Measurements from ENCODE around the gene NEMF.
"Not testable (repeated sequence)": the region's sequence is repeated elsewhere in the genome, so short reads cannot be mapped to it uniquely, and the experiment has no call there.

NEMF gene

DNA sequence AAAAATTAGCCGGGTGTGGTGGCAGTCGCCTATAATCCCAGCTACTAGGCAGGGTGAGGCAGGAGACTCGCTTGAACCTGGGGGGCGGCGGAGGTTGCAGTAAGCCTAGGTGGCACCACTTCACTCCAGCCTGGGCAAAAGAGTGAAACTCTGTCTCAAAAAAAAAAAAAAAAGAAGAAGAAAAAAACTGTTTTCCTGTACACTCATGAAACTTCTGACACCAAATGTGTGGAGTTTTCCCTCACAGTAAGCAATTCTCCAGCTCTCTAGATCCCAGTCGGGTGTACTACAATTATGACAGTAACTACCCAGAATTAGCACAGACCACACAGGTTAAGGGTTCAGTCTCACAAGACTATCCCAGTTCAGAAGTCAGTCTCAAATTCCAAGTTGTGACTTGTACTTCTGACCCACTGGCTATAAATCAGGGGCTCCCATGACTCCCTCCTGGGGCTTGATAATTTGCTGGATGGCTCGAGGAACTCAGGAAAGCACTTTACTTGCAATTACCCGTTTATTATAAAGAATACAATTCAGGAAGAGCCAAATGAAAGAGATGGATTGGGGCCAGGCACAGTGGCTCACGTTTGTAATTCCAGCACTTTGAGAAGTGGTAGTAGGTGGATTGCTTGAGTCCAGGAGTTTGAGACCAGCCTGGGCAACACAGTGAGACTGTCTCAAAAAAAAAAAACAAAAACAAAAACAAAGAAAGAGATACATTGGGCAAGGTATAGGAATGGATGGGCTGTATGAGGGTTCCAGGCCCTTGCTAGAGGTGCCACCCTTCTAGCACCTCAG, 27.9 kb upstream of the NEMF start:
- no peak for DNase-seq
- intact Hi-C loops (cut with DNase I), result no loop called here

DNA sequence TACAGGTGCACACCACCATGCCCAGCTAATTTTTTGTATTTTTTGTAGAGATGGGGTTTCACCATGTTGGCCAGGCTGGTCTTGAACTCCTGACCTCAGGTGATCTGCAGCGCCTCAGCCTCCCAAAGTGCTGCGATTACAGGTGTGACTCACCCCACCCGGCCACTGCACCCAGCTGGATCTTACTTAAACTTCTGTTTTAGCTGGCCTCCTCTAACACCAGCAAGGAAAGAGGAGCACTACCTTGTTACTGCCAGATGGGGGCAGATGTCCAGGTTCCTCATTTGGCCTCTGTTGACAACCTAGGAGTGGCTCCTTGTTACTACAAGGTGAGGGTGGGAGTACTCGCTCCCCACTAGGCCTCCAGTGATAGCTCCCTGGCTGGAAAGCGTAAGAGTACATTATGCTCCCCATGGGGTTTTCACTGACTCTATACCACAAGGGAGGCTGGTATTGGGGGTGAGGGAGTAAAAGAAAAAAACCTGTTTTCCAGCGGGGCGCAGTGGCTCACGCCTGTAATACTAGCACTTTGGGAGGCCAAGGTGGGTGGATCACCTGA, 27.1 kb upstream of the NEMF start:
- peak in 15 of 42 donors; percentile 14 to 47 (median 27) for DNase-seq
- intact Hi-C loops (cut with DNase I), result no loop called here

DNA sequence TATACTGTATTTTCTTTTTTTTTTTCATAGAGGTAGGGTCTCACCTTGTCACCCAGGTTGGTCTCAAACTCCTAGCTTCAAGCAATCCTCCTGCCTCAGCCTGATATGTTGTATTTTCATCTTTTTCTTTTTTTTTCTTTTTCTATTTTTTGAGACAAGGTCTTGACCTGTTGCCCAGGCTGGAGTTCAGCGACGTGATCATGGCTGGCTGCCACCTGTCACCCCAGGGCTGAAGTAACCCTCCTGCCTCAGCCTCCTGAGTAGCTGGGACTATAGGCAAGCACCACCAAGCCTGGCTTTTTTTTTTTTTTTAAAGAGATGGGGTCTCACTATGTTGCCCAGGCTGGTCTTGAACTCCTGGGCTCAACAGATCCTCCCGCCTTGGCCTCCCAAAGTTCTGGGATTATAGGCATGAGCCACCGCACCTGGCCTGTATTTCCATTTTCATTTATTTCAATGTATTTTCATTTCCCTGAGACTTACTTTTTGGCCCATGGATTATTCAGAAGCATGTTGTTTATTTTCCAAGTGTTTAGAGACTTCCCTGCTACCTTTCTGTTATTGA, 24.1 kb upstream of the NEMF start:
- intact Hi-C loops (cut with DNase I), result no loop called here
- DNase-seq, result no peak

DNA sequence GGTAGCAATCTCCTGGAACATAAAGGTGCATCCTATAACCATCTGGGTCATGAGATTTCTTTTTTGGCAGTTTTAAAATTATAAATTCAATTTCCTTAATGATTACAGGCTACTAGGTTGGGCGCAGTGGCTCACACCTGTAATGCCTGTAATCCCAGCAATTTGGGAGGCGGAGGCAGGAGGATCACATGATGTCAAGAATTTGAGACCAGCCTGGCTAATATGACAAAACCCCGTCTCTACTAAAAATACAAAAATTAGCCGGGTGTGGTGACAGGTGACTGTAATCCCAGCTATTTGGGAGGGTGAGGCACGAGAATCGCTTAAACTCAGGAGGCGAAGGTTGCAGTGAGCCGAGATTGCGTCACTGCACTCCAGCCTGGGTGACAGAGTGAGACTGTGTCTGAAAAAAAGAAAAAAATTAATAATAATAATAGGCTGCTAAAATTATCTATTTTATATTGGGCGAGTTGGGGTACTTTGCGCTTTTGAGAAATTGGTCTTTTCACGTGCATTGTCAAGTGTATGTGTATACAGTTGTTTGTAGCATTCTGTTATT, 23.1 kb upstream of the NEMF start:
- intact Hi-C loops (cut with DNase I), result no loop called here
- DNase-seq, result no peak

DNA sequence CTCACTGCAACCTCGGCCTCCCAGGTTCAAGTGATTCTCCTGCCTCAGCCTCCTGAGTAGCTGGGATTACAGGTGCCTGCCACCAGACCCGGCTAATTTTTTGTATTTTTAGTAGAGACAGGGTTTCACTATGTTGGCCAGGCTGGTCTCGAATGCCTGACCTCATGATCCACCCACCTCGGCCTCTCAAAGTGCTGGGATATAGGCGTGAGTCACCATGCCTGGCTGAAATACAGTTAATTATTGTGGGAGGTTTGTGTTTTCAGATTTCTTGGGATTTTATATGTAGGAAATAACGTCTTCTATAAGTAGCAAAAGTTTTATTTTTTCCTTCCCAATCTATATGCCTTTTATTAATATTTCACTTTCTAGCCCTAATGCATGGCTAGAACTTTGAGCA, 21.0 kb upstream of the NEMF start:
- intact Hi-C loops (cut with DNase I); DNase-seq: not testable (repeated sequence)

DNA sequence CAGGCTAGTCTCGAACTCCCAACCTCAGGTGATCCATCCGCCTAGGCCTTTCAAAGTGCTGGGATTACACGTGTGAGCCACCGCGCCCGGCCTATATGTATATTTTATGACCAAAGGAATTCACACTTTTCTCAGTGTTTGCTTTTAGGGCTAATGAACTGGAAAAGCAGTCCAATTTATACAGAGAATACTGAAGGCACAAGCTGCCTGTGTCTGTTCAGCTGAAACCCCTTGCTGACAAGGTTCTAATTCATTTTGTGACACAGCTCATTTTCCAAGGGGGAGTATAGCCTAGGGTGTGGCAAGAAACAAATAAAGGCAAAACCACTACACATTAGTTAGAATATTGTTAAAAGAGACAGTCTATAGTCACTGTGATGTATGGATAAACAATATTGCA, 18.3 kb upstream of the NEMF start:
- DNase-seq, result no peak
- intact Hi-C loops (cut with DNase I), result no loop called here

DNA sequence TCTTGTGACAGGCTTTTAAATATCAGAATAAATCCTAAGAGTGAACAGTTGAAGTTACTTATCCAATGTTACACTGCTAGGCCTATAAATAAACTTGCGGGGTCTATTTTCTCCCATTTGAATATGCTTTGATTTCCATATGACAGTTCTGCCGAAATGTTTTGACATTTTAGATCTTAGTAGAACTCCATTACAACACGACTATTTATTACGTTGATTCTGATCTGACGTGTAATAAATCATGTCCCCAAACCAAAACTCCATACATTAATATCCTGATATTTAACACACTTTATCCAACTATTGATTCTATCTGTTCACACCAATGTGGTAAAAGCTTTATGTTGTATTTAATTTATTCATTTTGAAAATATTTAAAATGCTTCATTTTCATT, 16.1 kb upstream of the NEMF start:
- intact Hi-C loops (cut with DNase I), result loop anchor here (5.0 to 10.0 kb wide), 2 partner anchors 239 to 366 kb away; partner anchors contain the start of gene SOS2
- DNase-seq, result no peak

DNA sequence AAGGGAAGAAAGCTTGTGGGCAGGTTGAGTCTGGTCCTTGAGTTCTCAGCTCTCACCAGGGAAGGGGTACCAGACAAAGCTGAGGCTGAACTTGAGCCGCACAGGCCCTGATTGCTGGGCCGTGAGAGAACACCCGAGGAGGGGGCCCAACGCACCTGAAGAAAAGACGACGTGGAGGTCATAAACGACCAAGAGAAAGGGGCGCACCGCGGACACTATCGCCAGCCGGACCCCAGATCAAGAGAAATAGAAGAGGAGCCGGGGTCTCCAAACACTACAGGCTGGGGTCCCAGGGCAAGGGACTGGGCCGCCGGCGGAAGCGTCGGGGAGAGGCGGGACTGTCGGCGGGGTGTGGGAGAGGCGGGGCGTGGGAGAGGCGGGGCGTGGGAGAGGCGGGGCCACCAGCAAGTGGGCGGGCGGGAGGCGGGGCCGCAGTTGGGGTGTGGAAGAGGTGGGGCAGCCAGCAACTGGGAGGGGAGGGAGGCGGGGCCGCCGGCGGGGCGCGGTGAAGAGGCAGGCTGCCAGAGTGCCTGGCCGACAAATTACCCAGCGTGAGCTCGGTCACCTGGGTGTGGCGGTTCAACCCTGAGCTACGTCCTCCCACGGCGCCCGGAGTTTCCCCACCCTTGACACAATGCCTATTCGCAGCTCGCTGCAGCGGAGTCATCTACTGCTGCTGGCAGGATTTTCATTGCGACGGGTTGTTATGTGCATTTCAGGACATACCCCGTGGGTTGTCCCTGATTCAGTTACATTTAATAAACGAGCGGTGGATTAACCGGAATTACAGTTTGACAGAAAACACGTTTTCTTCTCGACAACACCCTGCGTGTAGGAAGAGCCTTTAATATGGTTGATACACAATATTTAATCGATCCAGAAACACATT, 15.5 kb upstream of the NEMF start:
- peak; percentile 84 to 99 (median 95) for DNase-seq
- intact Hi-C loops (cut with DNase I), result loop anchor here (5.0 to 10.0 kb wide), 2 partner anchors 239 to 367 kb away; partner anchors contain the start of gene SOS2

DNA sequence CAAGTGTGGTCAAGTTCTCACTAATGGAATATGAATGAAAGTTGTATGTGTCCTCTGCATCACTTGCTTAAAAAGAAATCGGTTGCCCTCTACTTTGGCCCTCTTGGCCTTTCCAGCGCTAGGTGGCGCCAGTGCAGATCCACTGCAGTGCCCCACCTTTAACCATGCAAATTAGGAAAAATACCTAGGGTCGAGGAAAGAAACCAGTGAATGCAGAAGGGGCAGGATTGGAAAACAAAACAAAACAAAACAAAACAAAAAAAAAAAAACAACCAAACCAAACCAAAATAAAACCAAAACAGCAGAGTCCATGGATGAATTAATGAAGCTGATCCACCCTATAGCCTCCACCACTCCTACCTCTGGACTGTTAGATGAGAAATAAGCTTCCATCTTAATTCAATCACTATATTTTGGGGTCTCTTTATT, 12.9 kb upstream of the NEMF start:
- peak; percentile 40 to 89 (median 77) for DNase-seq
- intact Hi-C loops (cut with DNase I), result loop anchor here (5.0 to 10.0 kb wide), 2 partner anchors 242 to 369 kb away; partner anchors contain the start of gene SOS2

DNA sequence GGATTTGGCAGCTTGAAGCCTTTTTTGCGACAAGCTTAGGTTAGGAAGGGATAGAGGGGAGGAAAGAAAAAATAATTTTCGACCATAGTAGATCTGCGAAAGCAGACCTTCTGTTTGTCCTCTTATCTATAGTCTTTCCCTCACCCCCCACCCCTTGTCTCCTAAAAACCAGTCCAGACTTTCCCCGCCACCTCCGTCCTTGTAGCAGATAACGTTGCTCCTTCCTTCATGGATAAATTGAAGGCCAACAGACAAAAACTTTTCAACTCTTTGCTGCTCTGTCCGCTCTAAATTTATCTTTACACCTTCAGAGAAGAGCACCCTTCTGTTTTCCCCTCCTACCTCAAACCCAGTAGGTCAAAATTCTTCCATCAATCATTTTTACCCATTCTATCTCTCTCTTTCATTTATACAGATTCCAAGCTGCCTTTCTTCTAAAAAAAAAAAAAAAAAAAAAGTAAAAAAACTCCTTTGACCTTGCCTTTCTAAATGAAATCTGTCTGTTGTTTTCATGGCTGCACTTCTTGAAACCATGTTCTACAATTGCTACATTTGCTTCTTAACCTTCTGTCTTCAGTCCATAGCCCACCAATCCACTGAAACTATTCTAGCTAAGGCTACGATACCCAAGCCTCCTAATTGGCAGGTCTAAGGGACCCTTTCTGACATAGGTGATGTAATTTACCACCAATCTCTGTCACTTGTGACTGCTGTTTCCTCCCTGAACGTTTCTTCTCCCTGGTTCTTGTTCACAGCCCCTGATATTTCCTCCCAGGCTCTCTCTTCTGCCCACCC, 11.1 kb upstream of the NEMF start:
- DNase-seq, result no peak

DNA sequence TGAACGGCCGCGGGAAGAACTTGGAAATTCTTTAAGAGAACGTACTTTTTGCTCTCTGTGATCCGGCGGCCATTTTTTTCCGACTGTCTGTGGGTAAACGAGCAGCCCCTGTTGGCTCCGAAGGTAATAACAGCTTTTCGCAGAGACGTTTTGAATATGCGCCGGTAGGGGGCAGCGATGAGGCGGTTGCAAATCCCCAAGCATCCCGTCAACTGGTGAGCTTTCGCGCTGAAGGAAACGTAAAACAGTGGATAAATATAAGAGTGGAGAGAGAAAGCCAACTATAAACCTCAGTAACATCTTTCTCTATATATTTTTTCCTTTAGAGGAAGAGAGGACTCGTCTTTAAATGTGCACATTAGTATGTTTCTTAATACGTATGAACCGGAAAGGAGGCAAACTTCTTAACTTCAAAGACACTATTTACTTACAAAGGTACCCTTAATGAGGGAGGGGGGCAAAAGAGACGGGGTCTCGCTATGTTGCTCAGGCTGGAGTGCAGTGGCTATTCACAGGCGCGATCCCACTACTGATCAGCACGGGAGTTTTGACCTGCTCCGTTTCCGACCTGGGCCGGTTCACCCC, 9.6 kb upstream of the NEMF start:
- intact Hi-C loops (cut with DNase I), result loop anchor here (5.0 to 10.0 kb wide), 2 partner anchors 255 to 373 kb away; partner anchors contain the start of genes SOS2 and VCPKMT
- DNase-seq, result peak; percentile 70 to 94 (median 84)

More for the DNA sequence above, 11.1 kb upstream of the NEMF start:
- intact Hi-C loops (cut with DNase I), result loop anchor here (5.0 to 10.0 kb wide), 2 partner anchors 254 to 371 kb away; partner anchors contain the start of genes SOS2 and VCPKMT

DNA sequence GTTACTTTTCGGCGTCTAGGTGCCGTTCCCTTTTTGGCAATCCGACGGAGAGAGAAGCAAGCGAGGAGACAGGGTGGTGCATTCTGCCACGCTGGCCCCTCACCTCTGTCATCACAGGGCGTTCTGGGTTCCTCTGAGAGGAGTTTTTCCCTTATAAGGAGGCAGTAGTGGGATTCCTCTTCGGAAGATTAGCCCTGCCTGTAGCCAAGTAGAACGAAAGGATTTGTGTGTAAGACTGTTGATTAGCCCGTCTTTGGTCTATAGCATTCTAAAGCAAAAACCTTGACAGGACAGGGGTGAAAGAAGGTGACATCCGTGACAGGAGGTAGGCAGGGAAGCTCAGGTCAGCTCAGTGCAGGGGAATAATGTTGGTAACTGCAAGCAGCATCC, 9.1 kb upstream of the NEMF start:
- peak in 41 of 42 donors; percentile 18 to 71 (median 54) for DNase-seq
- intact Hi-C loops (cut with DNase I), result loop anchor here (5.0 to 10.0 kb wide), 2 partner anchors 256 to 373 kb away; partner anchors contain the start of genes SOS2 and VCPKMT

DNA sequence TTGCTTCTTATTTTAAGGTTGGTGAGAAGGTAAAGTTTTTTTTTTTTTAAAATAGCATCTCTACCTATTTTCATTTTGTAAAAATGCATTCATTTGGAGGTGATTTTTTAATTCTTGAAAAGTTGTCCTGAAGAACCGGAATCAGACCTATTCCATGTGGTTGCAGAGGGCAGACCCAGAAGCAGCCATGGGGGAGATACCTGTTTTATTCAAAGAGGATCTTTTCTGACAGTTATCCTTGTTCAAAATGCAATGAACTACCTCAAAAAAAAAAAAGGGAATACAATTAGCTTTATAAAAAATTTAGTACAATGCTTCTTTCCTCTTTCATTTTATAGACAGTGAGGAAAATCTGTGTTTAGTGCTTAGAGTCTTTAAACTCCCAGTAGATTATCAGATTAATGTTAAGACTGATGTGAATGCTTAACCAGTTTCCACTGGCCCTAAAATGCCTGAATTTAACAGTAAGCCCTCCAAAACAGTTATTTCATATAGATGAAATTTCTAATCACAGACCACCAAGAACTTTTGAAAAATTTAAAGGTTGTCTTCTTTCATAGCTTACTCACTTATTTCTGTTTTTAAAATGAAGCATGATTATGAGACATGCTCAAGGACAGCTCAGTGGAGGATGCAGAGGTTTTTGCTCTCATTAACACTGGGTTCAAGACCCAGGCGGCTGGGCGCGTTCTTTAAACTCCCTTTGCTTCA, 8.6 kb upstream of the NEMF start:
- intact Hi-C loops (cut with DNase I), result loop anchor here (5.0 to 10.0 kb wide), 2 partner anchors 256 to 374 kb away; partner anchors contain the start of genes SOS2 and VCPKMT
- no peak for DNase-seq

DNA sequence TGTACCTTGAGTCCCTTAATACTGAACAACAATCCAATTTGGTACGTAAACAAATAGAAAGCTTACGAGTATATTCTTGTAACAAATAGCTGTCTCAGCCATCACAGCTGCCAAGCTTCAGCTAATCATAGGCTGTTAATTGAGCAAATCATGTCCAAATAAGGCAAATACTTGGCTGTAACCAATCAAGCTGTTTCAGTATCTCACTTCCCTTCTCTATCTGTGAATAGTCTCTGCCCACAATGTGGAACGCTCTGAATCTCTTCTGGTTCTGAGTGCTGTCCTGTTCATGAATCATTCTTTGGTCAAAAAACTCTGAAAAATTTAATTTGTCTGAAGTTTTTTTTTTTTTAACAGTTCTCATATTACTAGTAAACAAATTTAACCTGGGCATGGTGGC, 5.8 kb upstream of the NEMF start:
- intact Hi-C loops (cut with DNase I), result loop anchor here (10.0 kb wide), 3 partner anchors 94 to 224 kb away; partner anchors contain the start of genes DNAAF2, KLHDC1 and KLHDC2

DNA sequence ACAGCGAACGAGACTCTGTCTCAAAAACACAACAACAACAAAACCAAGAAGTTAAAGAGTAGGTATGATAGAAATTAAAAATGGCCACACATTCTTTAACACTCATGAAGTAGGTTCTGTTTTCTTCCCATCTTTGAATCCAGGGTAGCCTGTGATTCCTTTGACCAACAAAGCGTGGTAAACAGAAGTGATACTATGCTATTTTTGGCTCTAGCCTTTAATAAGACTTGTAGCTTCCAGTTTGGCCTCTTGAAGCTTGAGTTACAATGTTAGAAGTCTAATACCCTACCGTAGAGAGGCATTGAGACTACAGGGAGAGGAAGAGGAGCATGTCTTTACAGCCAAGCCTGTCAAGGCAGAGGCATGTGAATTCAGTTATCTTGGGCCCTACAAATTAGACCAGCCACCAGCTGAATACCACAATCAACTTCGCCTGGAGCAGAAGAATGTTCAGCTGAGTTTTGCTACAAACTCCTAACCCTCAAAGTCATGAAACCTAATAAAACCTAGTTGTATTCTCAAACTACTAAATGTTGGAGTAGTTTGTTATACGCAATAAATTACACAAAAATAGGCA, 4.9 kb upstream of the NEMF start:
- intact Hi-C loops (cut with DNase I), result loop anchor here (10.0 kb wide), 3 partner anchors 93 to 223 kb away; partner anchors contain the start of genes DNAAF2, KLHDC1 and KLHDC2
- no peak for DNase-seq

More for the DNA sequence above, 5.8 kb upstream of the NEMF start:
- no peak for DNase-seq
